IPS-18c (cell line): Measurements from ENCODE around the gene PRR5.
"Not testable (repeated sequence)": the region's sequence is repeated elsewhere in the genome, so short reads cannot be mapped to it uniquely, and the experiment has no call there.

Experiments used
- H3K4me3 ChIP-seq: 2 replicates; pipeline ENCODE4 v1.7.0; 2013; ENCODE audit warnings: low read depth, mild to moderate bottlenecking, low read length, moderate library complexity; ENCODE audit not compliant: insufficient read depth
- H3K9me3 ChIP-seq: one replicate; pipeline ENCODE4 v1.6.1; 2013; ENCODE audit warnings: mild to moderate bottlenecking, low read length, moderate library complexity; ENCODE audit not compliant: control insufficient read depth, insufficient read depth

Gene PRR5, protein sequence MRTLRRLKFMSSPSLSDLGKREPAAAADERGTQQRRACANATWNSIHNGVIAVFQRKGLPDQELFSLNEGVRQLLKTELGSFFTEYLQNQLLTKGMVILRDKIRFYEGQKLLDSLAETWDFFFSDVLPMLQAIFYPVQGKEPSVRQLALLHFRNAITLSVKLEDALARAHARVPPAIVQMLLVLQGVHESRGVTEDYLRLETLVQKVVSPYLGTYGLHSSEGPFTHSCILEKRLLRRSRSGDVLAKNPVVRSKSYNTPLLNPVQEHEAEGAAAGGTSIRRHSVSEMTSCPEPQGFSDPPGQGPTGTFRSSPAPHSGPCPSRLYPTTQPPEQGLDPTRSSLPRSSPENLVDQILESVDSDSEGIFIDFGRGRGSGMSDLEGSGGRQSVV

DNA sequence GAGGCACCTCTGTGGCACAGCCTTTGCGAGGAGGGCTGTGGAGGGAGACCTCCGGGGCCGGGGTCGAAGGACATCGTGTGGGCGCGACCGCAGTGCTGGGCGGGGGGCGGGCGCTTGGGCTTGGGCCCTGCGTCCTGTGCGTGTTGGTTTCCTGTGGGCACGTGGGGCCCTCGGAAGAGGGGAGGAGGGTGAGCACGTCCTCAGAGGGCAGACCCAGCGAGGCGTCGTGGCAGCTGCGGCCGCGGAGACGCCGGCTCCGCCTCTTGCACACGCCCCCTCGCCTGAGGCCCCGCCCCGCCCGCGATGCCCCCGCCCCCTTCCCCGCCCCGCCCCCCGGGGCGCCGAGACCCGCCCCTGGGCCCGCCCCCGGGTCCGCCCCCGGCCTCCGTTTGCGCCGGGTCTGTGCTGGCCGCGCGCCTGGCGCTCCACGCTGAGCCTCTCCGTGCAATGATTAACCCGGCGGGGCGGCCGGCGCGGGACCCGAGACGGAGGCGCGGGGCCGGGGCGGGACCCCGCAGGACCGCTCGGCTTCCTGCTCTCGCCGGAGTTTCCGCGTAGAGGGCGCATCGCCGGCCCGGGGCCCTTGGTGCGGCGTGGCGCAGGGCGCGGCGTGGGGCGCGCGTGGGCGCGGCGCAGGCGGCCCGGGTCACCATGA lies at the start of gene PRR5:
PRR5 (plus strand) TSS at position 381 of the 655 bp plus-strand sequence; CDS start at position 652, 271 bp downstream.
- H3K9me3 ChIP-seq, result peaks cover 2% of the 10 kb centered on the region
- peak within 1 kb of the TSS; percentile 50 for H3K4me3 ChIP-seq

DNA sequence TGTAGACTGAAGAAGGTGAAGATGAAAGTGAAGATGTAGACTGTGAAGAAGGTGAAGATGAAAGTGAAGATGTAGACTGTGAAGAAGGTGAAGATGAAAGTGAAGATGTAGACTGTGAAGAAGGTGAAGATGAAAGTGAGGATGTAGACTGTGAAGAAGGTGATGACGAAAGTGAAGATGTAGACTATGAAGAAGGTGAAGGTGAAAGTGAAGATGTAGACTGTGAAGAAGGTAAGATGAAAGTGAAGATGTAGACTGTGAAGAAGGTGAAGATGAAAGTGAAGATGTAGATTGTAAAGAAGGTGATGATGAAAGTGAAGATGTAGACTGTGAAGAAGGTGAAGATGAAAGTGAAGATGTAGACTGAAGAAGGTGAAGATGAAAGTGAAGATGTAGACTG lies 49.1 kb upstream of the PRR5 start:
- not testable (repeated sequence) for H3K4me3 ChIP-seq, H3K9me3 ChIP-seq

DNA sequence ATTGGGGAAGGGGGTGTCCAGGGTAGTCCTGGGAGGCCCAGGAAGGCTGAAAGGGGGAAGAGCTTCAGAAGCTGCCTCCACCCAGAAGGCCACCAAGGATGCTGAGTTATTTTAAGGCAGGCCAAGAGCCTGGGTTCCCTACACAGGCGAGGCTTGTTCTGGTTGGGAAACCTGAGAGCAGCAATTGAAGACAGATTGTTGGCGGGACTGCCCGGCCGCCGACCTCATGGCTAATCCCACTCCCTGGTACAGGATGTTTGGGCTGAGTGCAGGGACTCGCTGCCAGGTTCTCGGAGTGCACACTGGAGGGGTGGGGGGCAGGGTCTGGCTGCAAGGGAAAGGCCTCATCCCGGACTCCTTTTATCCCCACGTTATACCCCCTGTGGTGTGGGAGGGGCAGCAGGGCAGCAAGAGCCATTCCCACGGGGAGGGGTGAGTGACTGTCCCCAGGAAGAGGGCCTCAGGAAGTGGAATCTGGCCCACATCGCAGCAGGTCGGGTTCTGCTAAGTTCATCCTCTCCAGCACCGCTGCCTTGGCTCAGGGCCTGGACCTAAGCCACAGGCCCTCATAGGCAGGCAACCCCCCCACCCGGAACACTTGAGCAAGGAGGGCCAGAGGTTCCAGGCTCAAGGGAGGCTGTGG lies 43.6 kb upstream of the PRR5 start:
- no peaks in the 10 kb centered on the region for H3K9me3 ChIP-seq
- no peak overlapping the region for H3K4me3 ChIP-seq

DNA sequence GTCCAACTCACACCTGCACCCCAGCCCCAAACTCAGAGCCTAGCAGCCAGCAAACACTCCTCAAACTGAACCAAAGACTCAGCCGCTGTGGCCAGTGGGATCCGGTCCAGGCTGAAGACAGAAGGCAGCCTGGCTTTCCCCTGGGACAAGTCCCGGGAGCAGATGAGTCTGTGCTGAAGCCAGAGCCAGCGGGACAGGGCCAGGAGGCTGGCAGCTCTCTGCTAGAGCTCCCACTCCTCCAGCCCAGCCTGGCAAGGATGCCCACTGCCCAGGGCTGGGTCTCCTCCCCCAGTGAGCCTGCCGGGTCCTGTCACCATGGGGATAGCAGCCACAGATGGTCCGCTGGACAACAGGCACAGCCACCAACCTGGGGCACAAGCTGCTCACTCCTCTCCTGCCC lies 42.9 kb upstream of the PRR5 start:
- H3K4me3 ChIP-seq, result no peak overlapping the region

DNA sequence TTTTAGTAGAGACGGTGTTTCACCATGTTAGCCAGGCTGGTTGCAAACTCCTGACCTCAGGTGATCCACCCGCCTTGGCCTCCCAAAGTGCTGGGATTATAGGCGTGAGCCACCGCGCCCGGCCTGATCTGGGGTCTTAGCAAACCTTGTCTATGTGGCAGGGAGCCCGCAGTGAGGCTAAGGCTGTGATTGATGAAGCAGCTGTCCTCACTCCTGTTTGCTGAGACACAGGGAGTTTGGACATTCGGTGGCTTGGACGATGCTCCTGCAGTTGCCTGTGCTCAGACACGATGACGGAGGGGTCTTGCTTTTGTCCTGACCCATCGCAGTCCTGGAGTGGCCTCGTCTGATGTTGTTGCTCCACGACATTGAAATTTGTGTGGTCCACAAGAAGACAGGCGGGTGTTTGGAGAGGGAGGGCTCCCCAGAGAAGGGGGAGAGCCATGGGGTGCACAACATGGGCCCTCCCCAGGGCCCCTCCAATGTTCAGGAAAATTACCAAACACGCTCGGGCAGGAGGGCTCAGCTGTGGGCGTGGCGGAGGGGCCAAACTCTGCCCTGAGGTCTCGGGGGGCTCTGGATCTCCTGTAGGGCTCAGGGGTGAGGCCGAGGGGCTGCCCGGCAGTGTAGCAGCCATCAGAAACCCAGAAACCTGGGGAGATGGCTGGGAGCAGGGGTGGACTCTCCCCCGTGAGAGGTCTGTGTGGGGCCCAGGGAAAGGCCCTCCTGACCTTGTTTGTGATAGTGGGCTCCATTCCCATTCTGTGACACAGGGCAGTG lies 41.8 kb upstream of the PRR5 start:
- Histone ChIP-seq H3K4me3 (no peak overlapping the region), H3K9me3 (no peaks in the 10 kb centered on the region)

More for the DNA sequence above, 42.9 kb upstream of the PRR5 start:
- H3K9me3 ChIP-seq, result no peaks in the 10 kb centered on the region

DNA sequence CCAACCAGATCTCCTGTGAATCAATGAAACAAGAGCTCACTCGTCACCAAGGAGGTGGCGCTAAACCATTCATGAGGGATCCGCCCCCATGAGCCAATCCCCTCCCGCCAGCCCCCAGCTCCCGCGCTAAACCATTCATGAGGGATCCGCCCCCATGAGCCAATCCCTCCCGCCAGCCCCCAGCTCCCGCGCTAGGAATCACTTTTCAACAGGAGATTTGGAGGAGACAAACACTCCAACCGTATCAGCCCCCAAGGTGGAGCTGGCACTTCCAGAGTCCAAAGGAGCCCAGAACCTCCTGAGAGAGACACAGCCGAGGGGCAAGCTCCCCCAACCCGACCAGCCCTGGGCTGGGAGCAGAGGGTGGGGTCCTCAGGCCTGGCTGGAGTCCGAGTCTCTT lies 40.9 kb upstream of the PRR5 start:
- no peaks in the 10 kb centered on the region for H3K9me3 ChIP-seq
- H3K4me3 ChIP-seq, result 0 out of 2 replicates have a peak overlapping the region, but pooled peaks have one; percentile 6

DNA sequence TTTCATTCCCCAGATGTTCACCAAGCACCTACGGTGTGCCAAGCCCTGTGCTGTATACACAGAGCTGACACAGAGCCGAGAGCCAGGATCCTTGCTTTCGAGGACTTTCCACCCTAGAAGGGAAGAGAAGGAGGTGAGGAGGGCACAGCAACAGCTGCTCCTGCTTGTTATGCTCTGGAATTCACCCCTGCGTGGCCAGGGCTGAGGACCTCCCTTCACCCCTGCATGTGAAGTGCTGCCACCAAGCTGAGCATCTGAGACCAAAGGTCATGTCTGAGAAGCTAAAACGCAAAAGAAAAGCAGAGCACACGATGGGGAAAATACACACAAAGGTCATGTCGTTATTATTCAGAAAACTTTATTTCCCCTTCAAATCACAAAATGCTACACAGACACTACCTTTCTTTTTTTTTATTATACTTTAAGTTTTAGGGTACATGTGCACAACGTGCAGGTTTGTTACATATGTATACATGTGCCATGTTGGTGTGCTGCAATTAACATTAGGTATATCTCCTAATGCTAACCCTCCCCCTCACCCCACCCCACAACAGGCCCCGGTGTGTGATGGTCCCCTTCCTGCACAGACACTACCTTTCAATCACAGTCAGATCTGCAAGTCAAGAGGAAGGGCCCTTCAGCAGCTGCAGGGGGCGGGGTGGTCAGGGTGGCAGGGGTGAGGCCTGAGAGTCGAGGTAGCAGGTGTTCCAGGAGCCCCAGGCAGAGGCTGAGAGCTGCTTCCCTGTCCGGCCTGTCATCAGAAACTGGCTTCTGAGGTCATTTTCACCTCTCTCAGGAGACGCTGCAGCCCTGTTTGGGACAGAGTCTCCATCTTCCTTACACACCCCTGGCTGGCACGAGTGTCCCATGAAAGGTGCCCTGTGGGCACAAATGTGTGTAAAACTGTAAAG lies 40.1 kb upstream of the PRR5 start:
- Histone ChIP-seq H3K4me3 (no peak overlapping the region), H3K9me3 (no peaks in the 10 kb centered on the region)

DNA sequence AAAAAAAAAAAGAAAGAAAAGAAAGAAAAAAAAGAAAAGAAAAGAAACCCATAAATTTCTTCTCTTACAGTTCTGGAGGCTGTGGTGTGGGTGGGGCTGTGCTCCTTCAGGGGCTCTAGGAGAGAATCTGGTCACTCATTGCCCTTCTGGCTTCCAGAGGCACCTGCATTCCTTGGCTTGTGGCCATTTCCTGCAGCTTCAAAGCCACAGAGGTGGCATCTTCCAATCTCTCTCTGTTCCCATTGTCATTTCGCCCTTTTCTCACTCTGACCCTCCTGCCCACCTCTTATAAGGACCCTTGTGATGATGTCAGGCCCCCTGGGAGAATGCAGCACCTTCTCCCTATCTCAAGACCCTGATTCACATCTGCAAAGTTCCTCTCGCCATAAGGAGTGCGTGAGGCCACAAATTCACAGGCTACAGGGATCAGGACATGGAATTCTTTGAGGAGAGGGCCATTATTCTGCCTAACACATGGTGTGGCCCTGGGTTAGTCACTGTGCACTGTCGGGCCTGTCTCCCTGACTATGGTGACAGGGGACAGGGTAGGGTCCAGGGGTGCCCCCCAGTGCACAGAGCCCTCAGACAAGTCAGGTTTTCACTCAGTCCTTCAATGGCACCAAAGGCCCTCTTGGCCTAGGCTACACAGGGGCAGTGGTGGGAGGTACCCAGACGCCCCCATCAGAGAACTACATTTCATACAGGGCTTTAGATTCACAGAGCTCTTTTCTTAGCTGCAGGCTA lies 38.6 kb upstream of the PRR5 start:
- Histone ChIP-seq H3K4me3 (no peak overlapping the region), H3K9me3 (no peaks in the 10 kb centered on the region)

DNA sequence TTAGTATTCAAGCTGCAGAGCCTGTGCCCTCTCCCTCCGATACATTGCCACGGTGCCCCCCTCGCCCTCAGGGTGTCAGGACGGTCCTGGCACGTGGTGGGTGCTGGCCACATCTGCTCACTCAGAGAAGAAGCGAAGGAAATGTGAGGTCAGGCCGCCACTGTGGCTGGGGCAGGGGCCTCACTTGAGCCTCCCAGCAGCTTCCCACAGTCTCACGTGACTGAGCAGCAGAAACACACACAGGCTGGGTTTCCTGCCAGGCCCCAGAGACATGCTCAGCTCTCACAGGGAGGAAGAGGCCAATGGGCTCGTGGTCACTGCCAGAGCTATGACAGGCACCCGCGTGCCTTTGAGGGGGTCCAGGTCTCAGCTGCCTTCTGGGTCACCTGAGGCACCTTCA lies 37.9 kb upstream of the PRR5 start:
- Histone ChIP-seq H3K9me3 (no peaks in the 10 kb centered on the region), H3K4me3 (no peak overlapping the region)

DNA sequence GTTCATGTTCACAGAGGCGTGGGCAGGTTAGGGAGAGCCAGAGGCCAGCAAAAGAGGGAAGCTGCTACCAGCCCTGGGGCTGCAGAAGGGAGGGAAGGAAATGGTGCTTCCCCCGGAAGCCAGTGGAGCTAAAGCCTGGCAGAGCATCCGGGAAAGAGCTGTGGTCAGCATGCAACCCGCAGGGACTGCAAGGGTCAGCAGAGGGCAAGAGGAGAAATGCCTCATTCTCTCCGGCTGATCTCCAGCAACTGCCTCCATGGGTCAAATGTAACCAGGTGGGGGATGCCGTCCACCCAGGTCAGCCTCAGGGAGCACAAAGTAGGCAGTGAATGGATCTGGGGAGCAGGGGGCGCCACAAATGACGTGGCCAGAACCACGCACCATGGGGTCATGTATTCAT lies 36.9 kb upstream of the PRR5 start:
- Histone ChIP-seq H3K4me3 (no peak overlapping the region), H3K9me3 (no peaks in the 10 kb centered on the region)

DNA sequence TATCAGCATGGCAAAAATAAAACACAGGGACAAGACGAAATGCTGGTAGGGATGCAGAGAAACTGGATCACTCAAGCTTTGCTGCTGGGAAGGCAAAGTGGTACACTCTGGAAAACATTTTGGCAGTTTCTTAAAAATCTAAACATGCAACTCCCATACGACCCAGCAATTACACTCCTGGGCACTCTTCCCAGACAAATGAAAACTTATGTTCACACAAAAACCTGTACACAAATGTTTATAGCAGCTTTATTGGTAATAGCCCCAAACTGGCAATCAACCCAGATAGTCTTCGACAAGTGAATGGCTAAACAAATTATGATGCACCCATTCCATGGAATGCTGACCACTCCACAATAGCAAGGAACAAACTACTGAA lies 35.8 kb upstream of the PRR5 start:
- no peak overlapping the region for H3K4me3 ChIP-seq

DNA sequence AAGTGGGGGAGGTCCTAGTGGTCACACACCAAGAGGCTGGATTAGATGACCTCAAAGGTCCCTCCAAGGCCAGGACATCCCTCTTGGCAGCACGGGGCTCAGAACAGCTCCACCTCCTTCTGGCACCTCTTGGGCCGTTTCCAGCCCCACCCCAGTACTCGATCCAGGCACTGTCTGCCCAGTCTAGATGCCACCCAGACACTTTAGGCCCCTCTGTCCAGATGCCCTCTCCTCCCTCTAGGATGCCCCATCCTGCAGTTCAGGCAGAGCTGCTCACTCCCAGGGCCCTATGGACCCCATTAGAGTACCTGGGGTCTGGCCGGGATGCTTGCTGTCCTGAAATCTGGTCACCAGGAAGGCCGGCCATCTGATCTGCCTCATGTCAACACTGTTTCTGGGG lies 34.7 kb upstream of the PRR5 start:
- no peaks in the 10 kb centered on the region for H3K9me3 ChIP-seq
- H3K4me3 ChIP-seq, result no peak overlapping the region

More for the DNA sequence above, 35.8 kb upstream of the PRR5 start:
- no peaks in the 10 kb centered on the region for H3K9me3 ChIP-seq

DNA sequence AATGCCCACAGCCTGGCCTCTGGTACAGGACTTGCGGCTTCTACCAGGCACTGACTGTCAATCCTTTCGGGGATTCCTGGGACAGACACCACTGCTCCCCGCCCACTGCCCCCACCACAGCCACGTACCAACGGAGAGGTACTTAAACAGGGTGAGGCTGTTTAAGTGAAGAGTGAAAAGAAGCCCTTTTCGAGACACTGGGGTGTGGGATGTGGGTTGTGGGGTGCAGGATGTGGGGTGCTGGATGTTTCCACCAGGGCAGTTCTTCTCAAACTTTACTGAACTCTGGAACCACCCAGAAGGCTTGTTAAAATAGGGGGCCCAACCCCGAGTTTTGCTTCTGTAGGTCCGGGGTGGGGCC lies 34.2 kb upstream of the PRR5 start:
- peak overlapping the region; percentile 49 for H3K4me3 ChIP-seq
- H3K9me3 ChIP-seq, result no peaks in the 10 kb centered on the region

DNA sequence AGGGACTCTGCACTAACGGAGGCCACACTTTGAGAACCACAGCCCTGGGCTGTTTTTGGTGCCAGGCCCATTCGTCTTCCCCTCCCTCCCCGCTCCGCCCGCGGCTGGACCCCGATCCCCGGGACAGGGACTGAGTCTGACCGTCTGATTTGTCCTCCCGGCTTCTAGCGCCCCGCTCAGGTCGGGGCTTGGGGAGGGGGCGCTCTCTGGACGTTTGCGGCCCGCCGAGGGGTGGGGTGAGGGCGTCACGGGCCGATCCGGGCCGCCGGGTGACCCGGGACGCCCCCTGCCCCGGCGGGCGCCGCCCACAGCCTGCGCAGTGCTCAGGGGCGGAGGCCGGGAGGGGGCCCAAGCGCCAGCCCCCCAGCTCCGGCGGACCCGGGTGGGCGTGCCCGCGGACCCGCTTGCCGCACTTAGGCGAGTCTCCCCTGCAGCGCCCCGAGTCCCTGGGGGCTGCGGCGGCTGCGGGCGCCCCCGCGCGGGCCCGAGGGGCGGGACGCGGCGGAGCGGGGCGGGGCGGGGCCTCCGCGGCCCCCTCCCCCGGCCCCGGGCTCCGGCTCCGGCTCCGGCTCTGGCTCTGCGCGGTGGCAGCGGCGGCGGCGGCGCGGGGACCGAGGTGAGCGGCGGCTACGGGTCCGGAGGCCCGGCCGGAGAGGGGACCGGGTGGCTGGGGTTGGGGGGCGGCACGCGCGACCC lies 33.7 kb upstream of the PRR5 start:
- Histone ChIP-seq H3K4me3 (peak overlapping the region; percentile 52), H3K9me3 (no peaks in the 10 kb centered on the region)

DNA sequence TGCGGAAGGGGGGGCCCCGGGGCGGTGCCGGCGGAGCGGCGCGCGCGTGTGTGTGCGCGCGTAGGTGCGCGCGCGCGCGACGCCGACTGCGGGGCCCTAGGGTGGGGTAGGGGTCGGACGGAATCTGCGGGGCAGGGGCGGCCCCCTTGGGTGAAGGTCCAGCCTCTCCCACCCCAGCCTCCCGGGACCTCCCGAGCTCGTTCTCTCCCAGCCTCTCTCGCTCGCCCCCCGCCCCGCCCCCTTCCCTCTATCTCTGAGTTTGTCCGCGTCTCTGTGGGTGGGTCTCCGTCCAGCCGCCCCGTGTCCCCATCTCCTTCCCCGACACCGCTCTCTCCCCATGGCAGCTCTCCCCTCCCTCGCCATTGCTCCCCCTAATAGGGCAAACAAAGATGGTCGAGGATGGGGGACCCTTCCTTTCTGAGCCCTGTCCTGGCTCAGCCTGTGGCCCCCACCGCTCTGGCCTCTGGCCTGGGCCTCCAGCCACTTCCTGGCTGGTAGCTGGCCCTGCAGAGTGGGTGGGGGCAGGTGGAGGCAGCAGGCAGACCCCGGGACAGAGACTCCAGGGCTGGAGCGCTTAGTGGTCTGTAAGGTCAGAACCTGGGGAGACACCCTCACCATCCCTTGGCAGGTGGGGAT lies 33.0 kb upstream of the PRR5 start:
- Histone ChIP-seq H3K4me3 (peak overlapping the region; percentile 52), H3K9me3 (no peaks in the 10 kb centered on the region)
